Dedifferentiated amniotic fluid mesenchymal stem cell (primary cell): ENCODE results near the gene ELAVL4.

Experiments
- DNase-seq: peaks from one replicate; pipeline ENCODE4 v3.0.0-alpha.2; 2016; ENCODE audit errors: extremely low spot score

ELAVL4 gene

DNA sequence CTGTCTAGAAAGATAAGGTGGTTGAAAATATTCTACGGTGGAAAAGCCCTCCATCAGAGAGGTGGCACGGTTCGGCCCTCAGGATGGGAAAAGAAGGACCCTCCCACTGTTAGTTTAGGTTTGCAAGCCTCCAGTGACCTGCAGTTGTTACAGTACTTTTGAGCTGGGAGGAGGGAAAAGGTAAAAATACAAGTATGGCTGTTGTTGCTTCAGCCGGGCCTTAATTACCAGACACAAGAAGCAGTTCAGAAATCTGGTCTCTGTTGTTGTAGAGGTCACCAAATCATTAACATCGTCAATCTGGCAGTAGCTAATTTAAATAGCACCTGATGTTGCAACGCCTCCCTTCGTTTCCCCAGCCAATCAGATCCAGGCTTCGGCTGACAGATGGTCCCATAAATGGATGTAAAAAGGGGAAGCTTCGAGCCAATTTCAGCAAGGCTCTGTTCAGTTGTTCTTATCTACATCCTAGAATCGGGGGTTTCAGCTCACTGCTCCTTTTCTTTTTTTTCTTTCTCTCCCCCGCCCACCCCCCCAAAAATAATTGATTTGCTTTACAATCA is at the start of gene ELAVL4:
Gene ELAVL4 (plus strand): TSS at position 424 of the 563 bp plus-strand sequence. CDS start 270 bp downstream, outside the sequence.
- DNase-seq = no peak

DNA sequence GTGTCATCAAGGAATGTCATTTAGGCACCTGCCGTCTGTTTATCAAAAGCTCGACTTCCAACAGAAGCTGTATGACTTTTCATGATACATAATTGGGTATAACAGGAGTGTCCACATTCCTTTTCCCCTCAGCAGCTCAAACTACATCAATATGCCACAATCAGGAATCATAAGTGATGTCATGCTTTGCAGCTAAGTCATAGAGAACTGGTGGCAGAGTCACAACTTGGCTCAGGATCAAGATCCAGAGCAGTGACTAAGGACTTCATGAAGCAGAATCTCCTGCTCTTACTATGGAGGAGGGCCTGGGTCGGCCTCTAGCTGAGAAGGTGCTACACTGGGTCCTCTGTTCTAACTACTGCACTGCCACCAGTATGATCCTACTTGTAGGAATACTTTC is 48.4 kb upstream of the ELAVL4 start:
- no peak for DNase-seq

DNA sequence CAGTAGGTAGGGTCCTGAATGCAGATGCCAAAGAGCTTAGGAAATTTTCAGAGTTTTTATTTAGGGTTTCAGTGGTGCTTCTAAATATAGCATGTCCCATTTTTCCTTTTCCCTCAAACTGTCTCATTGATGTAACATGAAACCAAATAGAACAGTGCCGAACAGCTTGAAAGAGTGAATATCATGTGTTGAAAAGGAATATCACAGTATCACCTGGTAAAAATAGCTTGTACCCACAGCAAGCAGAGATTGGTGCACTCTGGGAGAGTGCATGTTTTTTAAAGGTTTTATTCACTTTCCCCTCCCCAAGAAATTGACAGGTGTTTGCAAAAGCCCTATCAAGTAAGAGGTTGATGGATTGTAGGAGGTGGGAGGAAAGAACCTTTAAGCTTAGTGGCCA is 41.9 kb upstream of the ELAVL4 start:
- DNase-seq = no peak

DNA sequence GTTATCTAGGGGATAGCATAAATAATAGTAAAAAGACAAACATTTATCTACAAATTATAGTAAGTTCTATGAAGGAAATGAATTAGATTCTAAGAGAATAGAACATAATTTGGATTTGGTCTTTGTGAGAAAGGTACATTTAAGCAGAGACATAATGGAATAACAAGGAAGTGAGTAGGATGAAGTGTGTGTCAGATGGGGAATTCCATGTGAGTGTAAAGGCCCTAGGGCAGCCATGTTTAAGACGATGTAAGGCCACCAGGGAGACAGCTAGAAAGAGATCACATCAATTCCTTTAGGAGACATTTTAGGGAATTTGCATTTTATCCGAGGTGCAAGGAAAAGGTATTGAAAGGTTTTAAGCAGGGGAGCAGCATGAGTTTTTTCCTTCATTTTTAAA is 33.8 kb upstream of the ELAVL4 start:
- DNase-seq = no peak

DNA sequence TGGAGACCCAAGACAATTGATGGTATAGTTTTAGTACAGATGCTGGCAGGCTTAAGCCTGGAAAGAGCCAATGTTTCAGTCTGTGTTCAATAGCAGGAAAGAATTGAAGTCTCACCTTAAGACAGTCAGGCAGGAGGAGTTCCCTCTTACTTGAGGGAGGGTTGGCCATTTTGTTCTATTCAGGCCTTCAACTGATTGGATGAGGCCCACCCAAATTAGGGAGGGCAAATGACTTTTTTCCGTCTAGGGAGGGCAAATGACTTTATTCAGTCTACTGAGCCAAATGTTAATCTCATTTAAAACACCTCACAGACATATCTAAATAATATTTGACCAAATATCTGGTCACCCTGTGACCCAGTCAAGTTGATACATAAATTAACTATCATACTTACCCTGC is 31.4 kb upstream of the ELAVL4 start:
- no peak for DNase-seq

DNA sequence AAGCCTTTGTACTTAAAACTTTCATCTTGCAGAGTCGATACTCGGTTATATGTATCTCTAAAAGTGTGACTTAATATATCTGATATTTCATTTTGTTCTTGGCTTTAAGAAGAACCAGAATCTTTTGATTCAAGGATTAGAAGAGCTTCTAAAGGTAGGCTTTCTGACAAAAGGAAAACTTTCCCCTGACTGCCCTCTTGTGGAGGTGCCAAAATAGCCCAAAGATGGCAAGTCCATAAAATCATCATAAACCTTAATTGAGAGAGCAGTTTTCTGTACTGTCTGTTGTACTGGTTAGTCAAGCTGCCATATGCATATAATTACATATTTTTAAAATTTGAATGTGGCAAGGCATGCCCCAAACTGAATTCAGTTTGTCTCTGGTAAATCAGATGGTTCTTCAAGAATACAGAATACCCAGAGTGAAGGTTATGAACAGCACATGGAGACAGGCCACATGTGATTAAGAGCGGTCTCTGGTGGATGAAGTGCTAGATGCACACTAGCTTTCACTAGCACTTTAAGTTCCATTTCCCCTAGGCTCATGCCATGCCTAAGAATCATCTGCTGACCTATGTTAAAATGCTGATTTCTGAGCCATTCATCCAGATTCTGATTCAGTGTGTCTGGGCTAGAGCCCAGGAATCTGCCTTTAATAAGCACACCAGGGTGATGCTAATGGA is 27.7 kb upstream of the ELAVL4 start:
- DNase-seq = no peak

DNA sequence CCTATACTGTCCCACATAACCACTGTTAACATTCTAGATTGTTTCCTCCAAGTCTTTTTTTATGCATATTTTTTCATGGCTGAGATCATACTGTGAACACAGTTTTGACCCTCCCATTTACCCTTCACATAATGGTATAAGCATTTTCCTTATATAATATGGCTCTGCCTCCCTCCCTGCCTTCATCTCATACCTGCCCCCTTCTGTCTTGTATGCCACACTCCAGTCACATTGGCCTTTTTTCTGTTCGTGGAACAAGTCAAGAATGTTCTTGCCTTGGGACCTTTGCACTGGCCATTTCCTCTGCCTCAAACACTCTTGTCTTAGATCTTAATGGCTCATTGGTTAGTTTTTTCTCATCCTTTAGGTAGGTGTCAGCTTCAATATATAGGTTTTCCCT is 24.3 kb upstream of the ELAVL4 start:
- no peak for DNase-seq

DNA sequence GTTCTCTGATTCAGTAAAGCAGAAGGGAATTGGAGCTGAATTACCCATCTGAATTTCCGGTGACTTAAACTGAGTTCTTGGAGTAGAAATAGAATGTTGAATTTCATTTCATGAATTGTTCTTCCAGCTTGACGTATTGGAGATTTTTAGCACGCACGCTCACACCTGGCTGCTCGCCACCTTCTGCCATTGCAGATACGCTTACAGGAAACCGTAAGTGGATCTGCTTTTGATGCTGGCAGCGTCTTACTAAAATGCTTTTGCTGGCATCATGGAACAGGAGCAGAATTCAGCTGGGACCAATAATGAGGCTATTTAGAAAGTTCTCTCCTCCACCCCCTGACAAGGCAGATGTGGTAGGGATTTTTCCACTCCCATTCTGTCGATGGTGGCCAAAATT is 17.7 kb upstream of the ELAVL4 start:
- DNase-seq = no peak

DNA sequence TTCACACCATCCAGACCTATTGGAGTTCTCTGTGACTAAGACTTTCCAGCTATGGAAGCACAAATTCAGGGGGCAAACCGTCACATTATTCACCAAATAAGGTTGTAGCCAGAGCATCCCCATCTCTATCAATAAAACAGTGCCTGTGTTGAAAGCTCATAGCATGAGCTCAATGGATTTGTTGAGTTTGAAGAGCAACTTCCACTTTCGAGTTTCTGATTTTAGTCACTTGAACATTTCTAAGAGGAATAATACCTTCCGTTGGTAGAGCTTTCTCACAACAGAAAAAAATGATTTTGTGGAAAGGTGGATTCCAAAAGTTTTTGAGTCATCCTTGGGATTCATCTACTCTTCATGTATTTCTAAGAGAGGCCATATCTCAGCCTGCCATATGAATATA is 13.0 kb upstream of the ELAVL4 start:
- no peak for DNase-seq

DNA sequence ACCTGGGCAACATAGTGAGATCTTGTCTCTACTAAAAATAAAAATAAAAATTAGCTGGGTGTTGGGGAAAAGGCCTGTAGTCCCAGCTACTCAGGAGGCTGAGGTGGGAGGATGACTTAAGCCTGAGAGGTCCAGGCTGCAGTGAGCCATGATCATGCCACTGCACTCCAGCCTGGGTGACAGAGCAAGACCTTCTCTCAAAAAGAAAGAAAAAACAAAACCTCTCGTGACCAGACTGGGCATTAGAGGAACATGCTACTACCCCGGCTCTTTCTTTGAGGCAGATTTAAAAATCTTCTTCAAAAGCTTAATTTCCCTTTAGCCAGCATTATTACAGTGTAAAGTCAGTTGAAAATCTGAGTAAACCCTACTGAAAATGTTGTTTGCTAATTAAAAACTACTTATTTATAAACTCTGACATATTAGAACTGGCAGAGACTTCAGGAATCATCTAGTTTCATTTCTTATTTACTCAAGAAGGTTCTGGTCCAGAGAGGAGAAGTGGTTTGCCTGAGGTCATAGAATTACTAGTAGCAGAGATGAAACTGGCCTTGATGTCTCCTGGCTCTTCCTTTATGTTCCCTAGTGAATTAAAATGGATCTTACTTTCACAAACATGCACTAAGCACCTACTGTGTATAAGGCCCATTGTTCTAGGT is 11.6 kb upstream of the ELAVL4 start:
- DNase-seq = no peak

DNA sequence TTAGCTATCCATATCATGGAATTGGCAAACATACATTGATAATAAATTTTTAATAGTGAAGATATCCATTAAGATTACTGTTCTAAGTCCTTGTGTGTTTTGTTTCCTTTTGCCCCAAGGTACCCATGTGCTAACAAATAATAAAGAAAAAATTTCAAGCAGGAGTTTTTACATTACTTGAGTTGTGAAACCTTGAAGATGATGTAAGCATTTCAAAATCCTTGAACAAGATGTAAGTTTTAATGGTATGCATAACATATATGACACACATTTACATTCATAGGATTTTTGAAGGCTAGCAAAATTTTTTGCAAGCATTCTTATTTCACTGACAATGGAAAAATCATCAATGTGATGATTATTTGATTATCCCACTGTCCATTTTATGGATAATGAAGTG is 10.9 kb upstream of the ELAVL4 start:
- DNase-seq = no peak

DNA sequence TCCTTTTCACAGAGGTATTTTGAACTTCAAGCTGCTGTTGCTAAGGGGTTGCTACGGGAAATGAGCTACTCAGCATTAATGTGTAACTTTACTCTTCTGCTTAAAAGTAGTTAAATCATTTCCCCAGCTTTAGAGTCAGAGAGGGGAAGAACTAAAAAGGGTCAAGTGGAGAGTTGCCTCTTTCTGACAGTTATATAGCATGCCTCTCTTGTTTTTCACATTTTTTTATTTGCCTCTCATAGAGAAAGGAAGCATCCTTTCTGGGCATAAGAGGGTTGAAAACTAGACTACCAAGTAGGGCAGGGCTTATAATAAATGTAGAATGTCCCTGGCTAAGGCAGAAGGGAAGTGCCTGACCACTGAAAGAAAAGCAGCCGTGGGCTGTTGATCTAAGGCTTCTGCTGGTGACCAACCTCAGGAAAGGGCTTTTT is 10.1 kb upstream of the ELAVL4 start:
- DNase-seq = no peak

DNA sequence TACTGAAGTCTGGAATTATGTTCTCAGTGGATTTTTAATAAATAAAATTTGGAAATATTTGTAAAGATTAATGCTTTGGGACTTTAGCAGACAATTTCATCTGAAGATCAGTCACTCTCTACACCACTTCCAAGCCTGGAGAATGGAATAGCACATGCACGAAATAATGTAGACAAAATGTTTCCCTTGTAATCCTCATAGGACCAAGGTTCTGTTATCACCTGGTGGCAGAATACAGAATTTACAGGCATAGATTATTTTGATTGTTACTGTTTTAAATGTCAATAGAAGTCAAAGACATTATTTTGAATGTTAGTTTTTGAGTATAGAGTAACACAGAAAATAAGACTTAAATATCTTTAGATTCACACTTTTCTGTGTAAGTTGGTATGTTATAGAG is 9.1 kb upstream of the ELAVL4 start:
- no peak for DNase-seq

DNA sequence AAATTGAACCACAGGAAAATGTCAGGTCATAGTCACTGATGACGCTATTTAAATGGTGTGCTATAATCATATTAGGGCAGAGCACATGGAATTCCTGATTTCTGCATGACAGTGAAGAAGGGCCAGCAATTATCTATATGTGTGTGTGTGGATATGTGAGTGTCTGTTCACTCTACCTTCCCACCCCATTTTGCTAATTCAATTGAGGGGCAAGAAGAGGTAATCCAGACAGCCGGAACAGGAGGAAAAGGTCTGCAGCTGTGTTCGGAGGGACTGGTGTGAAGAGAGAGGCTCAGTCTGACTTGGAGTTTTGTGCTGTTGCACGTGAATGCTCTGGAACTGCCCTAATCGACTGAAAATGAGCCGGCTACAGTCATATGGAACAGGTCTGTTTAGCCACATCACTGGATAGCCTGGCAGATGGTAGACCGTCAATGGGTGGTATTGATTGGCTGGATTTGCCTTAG is 5.1 kb upstream of the ELAVL4 start:
- no peak for DNase-seq

DNA sequence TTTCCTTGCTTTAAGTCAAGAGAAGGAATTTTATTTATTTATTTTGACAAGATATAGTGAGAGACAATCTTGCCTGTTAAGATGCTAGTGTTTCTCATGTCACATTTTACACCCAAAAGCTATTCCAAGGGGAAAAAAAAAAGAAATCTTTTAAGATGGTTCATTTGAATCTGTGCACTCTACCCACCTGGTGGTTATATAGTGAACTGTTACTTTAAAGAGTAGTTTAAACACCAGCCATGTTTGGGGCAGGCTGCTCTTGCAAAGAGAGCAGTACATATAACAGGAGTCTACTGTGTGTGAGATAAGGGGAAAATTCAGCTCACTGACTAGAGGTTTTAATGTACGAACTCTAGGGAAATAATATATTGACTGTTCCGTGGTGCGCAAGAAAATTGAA is 3.3 kb upstream of the ELAVL4 start:
- DNase-seq = no peak

DNA sequence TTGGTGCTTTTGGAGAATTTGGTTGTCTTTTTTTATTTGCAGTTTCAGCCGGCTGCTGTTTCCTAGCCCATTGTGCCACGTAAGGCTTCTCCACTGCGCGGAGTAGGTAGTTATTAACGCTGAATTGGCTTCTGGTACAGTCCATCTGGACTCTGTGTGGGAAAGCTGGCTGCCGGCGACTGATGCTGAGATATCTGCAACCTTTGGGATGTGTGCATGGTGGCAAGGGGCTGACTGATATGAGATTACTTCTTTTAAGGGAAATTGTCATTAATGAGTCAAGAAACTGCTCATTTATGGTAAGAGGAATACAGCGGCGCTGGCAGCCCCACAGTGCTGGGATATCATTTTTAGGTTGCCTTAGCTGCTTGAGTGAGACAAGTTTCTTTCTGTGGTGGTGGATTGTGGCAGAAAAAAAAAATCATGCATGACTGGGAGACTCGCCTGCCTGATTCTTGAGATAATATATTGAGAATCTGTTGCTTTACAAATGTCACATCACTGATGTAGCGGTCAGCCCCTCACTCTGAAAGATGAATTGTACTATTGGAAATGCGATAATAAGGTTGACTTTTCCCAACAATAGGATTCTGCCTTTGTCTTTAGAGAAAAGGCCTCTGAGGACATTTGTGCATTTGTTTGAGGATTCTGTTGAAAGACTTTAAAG is 2.5 kb upstream of the ELAVL4 start:
- no peak for DNase-seq

DNA sequence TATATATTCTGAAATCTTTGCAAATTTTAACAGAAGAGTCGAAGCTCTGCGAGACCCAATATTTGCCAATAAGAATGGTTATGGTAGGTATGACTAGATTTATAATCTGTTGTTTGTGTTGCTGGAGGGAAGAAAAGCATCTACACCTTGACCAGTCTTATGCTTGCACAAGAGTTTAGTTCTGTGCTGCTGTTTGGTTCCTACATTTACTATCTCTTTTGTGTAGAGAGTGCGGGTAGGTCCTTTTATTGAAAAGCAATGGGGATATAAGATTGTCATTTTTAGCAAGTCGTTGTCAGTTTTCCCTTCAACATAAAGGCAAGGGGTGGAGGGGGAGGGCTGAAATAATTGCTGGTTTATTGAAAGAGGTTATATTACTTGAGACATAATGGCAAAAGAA is 396 bp downstream of the ELAVL4 start:
- DNase-seq = no peak

DNA sequence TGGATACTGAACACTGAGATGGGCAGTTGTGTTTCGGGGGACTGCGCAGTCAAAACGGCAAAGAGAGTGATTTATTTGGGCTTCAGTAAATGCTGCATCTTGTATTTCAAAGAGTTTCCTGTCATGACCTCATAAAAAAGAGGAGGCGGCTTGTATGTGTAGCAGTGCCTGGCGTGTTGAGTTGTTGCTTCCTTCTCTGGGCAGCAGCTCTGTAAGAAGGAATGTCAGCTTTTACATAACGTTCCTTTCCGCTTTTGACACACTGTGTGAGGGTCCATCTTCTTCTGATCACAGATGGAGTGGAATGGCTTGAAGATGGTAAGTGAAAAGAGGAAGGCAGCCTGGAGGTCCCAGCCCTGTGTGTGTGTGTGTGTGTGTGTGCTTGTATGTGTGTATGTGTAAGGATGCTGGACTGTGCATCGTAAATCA is 941 bp downstream of the ELAVL4 start:
- DNase-seq = no peak

DNA sequence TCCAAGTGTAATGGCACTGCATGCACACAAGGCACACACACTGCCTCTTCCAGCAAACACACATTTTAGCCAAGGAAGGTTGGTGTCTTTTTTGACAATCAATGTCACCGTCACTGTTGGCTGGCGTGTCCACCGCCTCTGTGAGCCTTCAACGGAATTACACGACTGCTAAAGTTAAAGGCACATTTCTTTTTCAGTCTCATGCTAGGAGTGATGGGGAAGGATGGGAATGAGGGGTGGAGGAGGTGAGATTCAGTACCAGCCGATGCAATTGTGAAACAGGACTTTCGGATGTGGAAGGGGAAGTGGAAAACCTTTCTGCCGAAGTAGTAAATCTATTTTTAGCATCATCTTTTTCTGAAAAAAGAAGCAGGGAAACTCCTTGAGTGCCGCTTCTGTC is 1.4 kb downstream of the ELAVL4 start:
- no peak for DNase-seq

DNA sequence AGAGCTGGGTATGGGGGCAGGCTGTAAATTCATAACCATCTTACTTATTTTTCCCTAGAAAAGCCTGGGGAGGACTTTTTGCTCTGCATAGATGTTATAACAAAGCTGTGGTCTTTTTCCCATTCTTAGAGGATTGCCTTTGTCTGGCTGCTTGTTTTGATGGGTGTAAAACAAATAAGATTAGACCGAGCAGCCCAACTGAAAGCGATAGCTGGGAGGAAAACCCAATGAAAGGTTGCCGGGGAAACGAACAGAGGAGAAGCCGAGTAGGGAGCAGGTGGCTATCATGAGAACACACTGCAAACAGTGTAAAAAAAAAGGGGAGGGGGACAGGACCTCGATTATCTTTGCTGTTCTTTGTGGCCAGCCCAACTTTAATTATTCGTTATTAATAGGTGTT is 1.9 kb downstream of the ELAVL4 start:
- DNase-seq = no peak

DNA sequence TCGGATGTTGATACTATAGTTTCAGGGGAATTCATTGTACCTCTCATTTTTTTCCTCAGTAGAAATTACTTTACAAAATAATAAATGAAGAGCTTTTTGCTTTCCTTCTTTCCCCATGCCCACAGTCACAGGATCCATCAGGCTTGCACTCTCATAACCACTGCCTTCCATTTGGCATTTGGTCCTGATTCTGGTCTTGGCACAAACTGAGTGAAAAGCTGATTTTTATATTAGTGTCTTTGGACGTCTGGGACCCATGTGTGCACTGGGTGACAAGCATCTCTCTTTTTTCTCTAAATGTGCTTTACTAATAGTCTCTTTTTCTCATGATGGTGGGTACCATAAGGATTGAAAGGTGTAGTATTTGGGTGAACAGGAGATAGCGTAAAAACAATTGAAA is 2.8 kb downstream of the ELAVL4 start:
- no peak for DNase-seq

DNA sequence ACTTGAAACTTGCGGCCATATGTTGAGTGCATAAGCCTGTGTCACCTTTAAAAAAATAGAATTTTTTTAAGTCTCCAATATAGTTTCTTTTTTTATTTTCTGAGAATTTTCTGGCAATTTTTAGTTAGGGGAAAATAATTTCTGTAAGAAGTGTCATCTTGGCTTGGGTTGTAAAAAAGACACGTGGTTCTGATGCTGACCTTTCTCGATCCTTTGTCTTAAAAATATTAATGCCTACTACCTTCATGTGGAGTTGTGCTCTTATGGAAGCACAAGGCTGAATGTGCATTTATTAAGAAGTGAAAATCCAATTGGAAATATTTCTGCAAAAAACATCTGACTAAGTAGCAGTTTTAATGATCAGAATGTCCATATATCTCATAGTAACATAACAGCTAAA is 3.5 kb downstream of the ELAVL4 start:
- DNase-seq = no peak

DNA sequence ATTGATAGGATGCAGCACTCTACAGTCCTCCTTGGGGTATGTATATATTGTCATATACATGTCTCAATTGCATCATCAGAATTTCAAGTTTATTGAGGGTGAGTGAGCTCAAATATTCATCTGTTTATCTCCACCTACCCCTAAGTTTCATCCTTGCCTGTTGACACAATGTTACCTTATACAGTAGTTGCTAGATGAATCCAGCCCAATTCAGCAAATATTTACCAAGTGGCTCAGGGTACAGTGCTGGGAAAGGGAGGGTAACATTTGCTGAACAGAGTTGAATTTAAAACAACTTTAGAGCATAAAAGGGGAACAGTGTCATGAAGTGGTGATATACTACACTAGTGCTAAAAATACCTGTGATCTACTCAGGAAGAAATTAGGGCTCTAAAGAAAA is 14.4 kb downstream of the ELAVL4 start:
- no peak for DNase-seq
